NCI-H774 (cell line): ENCODE results near the gene TCTA.
"Not testable (repeated sequence)": the region's sequence is repeated elsewhere in the genome, so short reads cannot be mapped to it uniquely, and the experiment has no call there.

Source experiments
- DNase-seq: peaks from one replicate; lab custom pipeline; 2025; lab: John Stamatoyannopoulos, UW

TCTA gene

GRCh38 chr3:49411968-49412631, at the start of gene TCTA, which contains the start of gene RHOA:
TCTA (plus strand) TSS chr3:49412423; CDS start chr3:49412427, 4 bp downstream.
RHOA (minus strand) TSS chr3:49411976; CDS start chr3:49375589, 36,387 bp downstream.
- peak; percentile 92 for DNase-seq

- DNase-seq: no peak
These were observed 49.7 kb upstream of the TCTA start for GRCh38 chr3:49362561-49362960.

- DNase-seq: no peak
These were observed 41.5 kb upstream of the TCTA start for GRCh38 chr3:49370585-49371290.

GRCh38 chr3:49371946-49372345, 40.3 kb upstream of the TCTA start:
- no peak for DNase-seq

- DNase-seq: no peak
These were observed 34.7 kb upstream of the TCTA start for GRCh38 chr3:49377483-49377882.

- no peak for DNase-seq
These were observed 33.9 kb upstream of the TCTA start for GRCh38 chr3:49378249-49378895.

- DNase-seq: no peak
These were observed 28.8 kb upstream of the TCTA start for GRCh38 chr3:49383387-49383786.

GRCh38 chr3:49385617-49386016, 26.6 kb upstream of the TCTA start:
- no peak for DNase-seq

- no peak for DNase-seq
These were observed 26.0 kb upstream of the TCTA start for GRCh38 chr3:49386056-49386756.

- DNase-seq: no peak
These were observed 24.5 kb upstream of the TCTA start for GRCh38 chr3:49387721-49388120.

GRCh38 chr3:49388289-49388820, 23.9 kb upstream of the TCTA start:
- no peak for DNase-seq

GRCh38 chr3:49389297-49389696, 22.9 kb upstream of the TCTA start:
- DNase-seq: no peak

- not testable (repeated sequence) for DNase-seq
These were observed 20.9 kb upstream of the TCTA start for GRCh38 chr3:49391310-49391709.

- DNase-seq: no peak
These were observed 14.8 kb upstream of the TCTA start for GRCh38 chr3:49397470-49397869.

- no peak for DNase-seq
These were observed 12.8 kb upstream of the TCTA start for GRCh38 chr3:49399461-49399860.

GRCh38 chr3:49401766-49402165, 10.5 kb upstream of the TCTA start:
- DNase-seq: no peak

- no peak for DNase-seq
These were observed 8.3 kb upstream of the TCTA start for GRCh38 chr3:49403891-49404290.

- not testable (repeated sequence) for DNase-seq
These were observed 6.7 kb upstream of the TCTA start for GRCh38 chr3:49405570-49405969.

- no peak for DNase-seq
These were observed 5.4 kb upstream of the TCTA start for GRCh38 chr3:49406571-49407565.

GRCh38 chr3:49410066-49410845, 2.0 kb upstream of the TCTA start:
- DNase-seq: no peak
